Osteocyte (in vitro differentiated cells): Measurements from ENCODE around the gene AMPD2. TPM values are rescaled to one million over a fixed set of nuclear protein-coding genes. Genes with fewer than 3 reads are reported as not detected.

Experiments
- DNase-seq: peaks from one replicate; pipeline ENCODE4 v3.0.0; 2021; ENCODE audit warnings: mixed read lengths; ENCODE audit not compliant: unreplicated experiment; ENCODE audit errors: extremely low spot score
- H3K27ac Mint-ChIP-seq: one replicate; pipeline ENCODE4 v1.8.0; 2021; ENCODE audit warnings: mild to moderate bottlenecking, mixed read lengths; ENCODE audit not compliant: unreplicated experiment
- H3K27me3 Mint-ChIP-seq: one replicate; pipeline ENCODE4 v1.8.0; 2021; ENCODE audit warnings: mixed read lengths; ENCODE audit not compliant: unreplicated experiment
- H3K36me3 Mint-ChIP-seq: one replicate; pipeline ENCODE4 v1.8.0; 2021; ENCODE audit warnings: mixed read lengths; ENCODE audit not compliant: unreplicated experiment
- H3K4me1 Mint-ChIP-seq: one replicate; pipeline ENCODE4 v1.8.0; 2021; ENCODE audit warnings: mixed read lengths; ENCODE audit not compliant: unreplicated experiment
- H3K4me3 Mint-ChIP-seq: one replicate; pipeline ENCODE4 v1.8.0; 2021; ENCODE audit warnings: mild to moderate bottlenecking, moderate library complexity, mixed read lengths; ENCODE audit not compliant: unreplicated experiment
- H3K9me3 Mint-ChIP-seq: one replicate; pipeline ENCODE4 v1.8.0; 2021; ENCODE audit warnings: mixed read lengths; ENCODE audit not compliant: unreplicated experiment
- CTCF ChIP-seq: fragments of 200-600 bp; sonication (generic); IDR thresholded peaks from 2 replicates; pipeline ENCODE4 v1.5.0; 2021; ENCODE audit warnings: antibody characterized with exemption, mild to moderate bottlenecking, moderate library complexity
- total RNA-seq: library from RNA; stranded (reverse); gene quantifications from 2 replicates; pipeline ENCODE4 v1.2.1, GENCODE V29; 2021

AMPD2 gene
- total RNA-seq, 1 donor from 2014 or later, result 64.0 TPM

- H3K27me3 Mint-ChIP-seq, result no peaks in the 10 kb centered on the region
These were observed 37.6 kb upstream of the AMPD2 start for GRCh38 chr1:109582021-109582420.

GRCh38 chr1:109584766-109585165, 34.9 kb upstream of the AMPD2 start:
- TF ChIP-seq CTCF, result no peak
- Mint-ChIP-seq H3K36me3 (peaks cover 66% of the 10 kb centered on the region), H3K27me3 (no peaks in the 10 kb centered on the region), H3K4me3 (no peak overlapping the region), H3K4me1 (no peaks in the 10 kb centered on the region), H3K9me3 (no peaks in the 10 kb centered on the region), H3K27ac (no peak overlapping the region)
- no peak for DNase-seq

More at GRCh38 chr1:109582021-109582420, 37.6 kb upstream of the AMPD2 start:
- Mint-ChIP-seq H3K36me3 (peaks cover 53% of the 10 kb centered on the region), H3K9me3 (no peaks in the 10 kb centered on the region), H3K4me1 (peaks cover 5% of the 10 kb centered on the region), H3K27ac (no peak overlapping the region), H3K4me3 (no peak overlapping the region)
- no peak for TF ChIP-seq CTCF
- DNase-seq, result no peak

- Mint-ChIP-seq H3K9me3 (no peaks in the 10 kb centered on the region), H3K36me3 (peaks cover 64% of the 10 kb centered on the region), H3K4me3 (no peak overlapping the region), H3K4me1 (no peaks in the 10 kb centered on the region), H3K27me3 (no peaks in the 10 kb centered on the region), H3K27ac (no peak overlapping the region)
- no peak for DNase-seq
- no peak for TF ChIP-seq CTCF
These were observed 33.6 kb upstream of the AMPD2 start for GRCh38 chr1:109586055-109586454.

GRCh38 chr1:109589177-109589576, 30.5 kb upstream of the AMPD2 start:
- H3K9me3 Mint-ChIP-seq, result no peaks in the 10 kb centered on the region
- no peaks in the 10 kb centered on the region for H3K4me1 Mint-ChIP-seq
- DNase-seq, result no peak
- H3K36me3 Mint-ChIP-seq, result peaks cover 69% of the 10 kb centered on the region
- H3K27ac Mint-ChIP-seq, result no peak overlapping the region
- no peak overlapping the region for H3K4me3 Mint-ChIP-seq
- no peaks in the 10 kb centered on the region for H3K27me3 Mint-ChIP-seq
- TF ChIP-seq CTCF, result no peak

- no peak for DNase-seq
- no peaks in the 10 kb centered on the region for H3K27me3 Mint-ChIP-seq
- H3K9me3 Mint-ChIP-seq, result no peaks in the 10 kb centered on the region
- peaks cover 65% of the 10 kb centered on the region for H3K36me3 Mint-ChIP-seq
- no peak for TF ChIP-seq CTCF
- no peaks in the 10 kb centered on the region for H3K4me1 Mint-ChIP-seq
- H3K27ac Mint-ChIP-seq, result no peak overlapping the region
- no peak overlapping the region for H3K4me3 Mint-ChIP-seq
These were observed 30.0 kb upstream of the AMPD2 start for GRCh38 chr1:109589679-109590078.
